Right lobe of liver (tissue), 4 donors: ENCODE measurements around the gene ZNF860.

Source experiments
- CTCF ChIP-seq, 4 donors: fragments of 200-600 bp in 3 of 4; fragments of 450-650 bp in 1 of 4; IDR thresholded peaks; one replicate each; pipeline versions ENCODE4 v1.5.1 to v1.8.0; 2016 to 2022; ENCODE audit warnings: antibody characterized with exemption in 4 of 4, mild to moderate bottlenecking in 2 of 4
- POLR2A ChIP-seq: fragments of 450-650 bp; IDR thresholded peaks from one replicate; pipeline ENCODE4 v1.6.1; 2017; ENCODE audit warnings: antibody characterized with exemption, mild to moderate bottlenecking
- donor health status: DM: no; HTN: no; CAD: no.
- donor health status: DM: no; HTN: no; CAD: no.
- donor health status: DM: no; HTN: yes; CAD: no.

- TF ChIP-seq POLR2A (no peak), CTCF (IDR thresholded peaks at IDR 0.05) (no peak)
Measured at GRCh38 chr3:31936420-31937060, 45.0 kb upstream of the ZNF860 start.
